Spleen (tissue), 11 donors: ENCODE data around the gene SLIT1. TPM values are rescaled to one million over a fixed set of nuclear protein-coding genes. Genes with fewer than 3 reads are reported as not detected.

Source experiments
- DNase-seq: peaks from one replicate; pipeline ENCODE4 v3.0.0-alpha.2; 2020
- H3K27ac ChIP-seq, 8 donors: fragments of 200-600 bp; sonication (generic) in 7 of 8; 1 replicate in 4 of 8; 2 replicates in 4 of 8; pipeline versions ENCODE4 v1.5.0 to v1.8.0; 2016 to 2021; ENCODE audit warnings: inconsistent platforms in 4 of 8, mild to moderate bottlenecking in 4 of 8, moderate library complexity in 1 of 8
- H3K27me3 ChIP-seq, 7 donors: fragments of 200-600 bp; sonication (generic) in 6 of 7; replicated peaks in 1 of 7; 1 replicate in 4 of 7; 2 replicates in 3 of 7; pipeline versions ENCODE4 v1.5.0 to v1.8.0; 2016 to 2021; ENCODE audit warnings: inconsistent platforms in 3 of 7, mild to moderate bottlenecking in 1 of 7
- H3K36me3 ChIP-seq, 6 donors: fragments of 200-600 bp; sonication (generic) in 5 of 6; 1 replicate in 4 of 6; 2 replicates in 2 of 6; pipeline versions ENCODE4 v1.5.0 to v1.8.0; 2016 to 2021; ENCODE audit warnings: inconsistent platforms in 2 of 6
- H3K4me1 ChIP-seq, 6 donors: fragments of 200-600 bp; sonication (generic) in 5 of 6; 1 replicate in 3 of 6; 2 replicates in 3 of 6; pipeline versions ENCODE4 v1.5.0 to v1.8.0; 2016 to 2021; ENCODE audit warnings: inconsistent platforms in 3 of 6
- H3K4me3 ChIP-seq, 8 donors: fragments of 200-600 bp; sonication (generic) in 7 of 8; 1 replicate in 4 of 8; 2 replicates in 4 of 8; pipeline versions ENCODE4 v1.5.0 to v1.8.0; 2016 to 2021; ENCODE audit warnings: inconsistent platforms in 4 of 8, mild to moderate bottlenecking in 4 of 8, moderate library complexity in 2 of 8
- H3K9me3 ChIP-seq, 8 donors: fragments of 200-600 bp; sonication (generic) in 7 of 8; 1 replicate in 4 of 8; 2 replicates in 4 of 8; pipeline versions ENCODE4 v1.5.0 to v1.8.0; 2016 to 2021; ENCODE audit warnings: inconsistent platforms in 4 of 8
- CTCF ChIP-seq, 11 experiments: fragments of 200-600 bp in 7 of 11; fragments of 450-650 bp in 4 of 11; sonication (generic) in 4 of 11; IDR thresholded peaks in 8 of 11; conservative IDR thresholded peaks in 3 of 11; 1 replicate in 7 of 11; 2 replicates in 4 of 11; pipeline versions ENCODE4 v1.4.0 to v1.8.0; 2016 to 2021; ENCODE audit warnings: antibody characterized with exemption in 11 of 11, inconsistent platforms in 4 of 11, mild to moderate bottlenecking in 1 of 11
- POLR2A ChIP-seq, 3 donors: fragments of 450-650 bp; IDR thresholded peaks; one replicate each; pipeline ENCODE4 v1.5.1; 2017; ENCODE audit warnings: antibody characterized with exemption in 3 of 3, mild to moderate bottlenecking in 1 of 3
- POLR2AphosphoS5 ChIP-seq, 3 donors: sonication (generic); formaldehyde crosslinking; IDR thresholded peaks; one replicate each; pipeline ENCODE4 v1.5.1; 2017; ENCODE audit warnings: antibody characterized with exemption in 3 of 3
- WGBS, 5 donors: extraction: QIAGEN DNeasy Blood & Tissue Kit in 3 of 5; methylation state at CpG; one replicate each; pipeline versions ENCODE4 v1.1.5 to v1.1.7; 2013 to 2018; 5-methylcytosine and 5-hydroxymethylcytosine counted together
- intact Hi-C: fragments of 100-400 bp; cut with DNase I; formaldehyde crosslinking; loops from one replicate; pipeline ENCODE4 v1.15.0; 2023; ENCODE audit warnings: low total_unique reads
- polyA plus RNA-seq, 3 donors: library from polyadenylated mRNA; stranded (reverse); fragments of 200-250 nt; gene quantifications; one replicate each; pipeline ENCODE4 v1.2.1, GENCODE V29; 2013
- total RNA-seq, 7 donors: library from RNA; depleted of rRNA in 3 of 7; stranded (reverse); fragments of >200 nt in 3 of 7; fragmentation: NEBNext Ultra II Directional in 4 of 7; extraction: Animal tissue kit (Norgen Biotek cat#: 25700) in 4 of 7; gene quantifications; one replicate each; pipeline versions ENCODE4 v1.1.0 to v1.2.1, GENCODE V29; 2016 to 2021
- donor health status: healthy with polysubstance abuse.
- donor health status: DM: no; HTN: no; CAD: no; lungs with moderate emphysema.
- donor health status: DM: no; HTN: no; CAD: no.
- donor health status: Bipolar disorder and iron deficiency.
- donor health status: healthy.
- donor health status: DM: no; HTN: no; CAD: no.
- donor health status: DM: yes; HTN: yes; CAD: no.

SLIT1 gene
- total and polyA plus RNA-seq, 10 donors: 0.11 to 0.82 (median 0.52) TPM

GRCh38 chr10:97150616-97151015 lies 35.1 kb downstream of the SLIT1 start:
- no peak for DNase-seq
- Histone ChIP-seq H3K4me3 (no peak overlapping the region), H3K36me3 (no peaks in the 10 kb centered on the region), H3K9me3 (no peaks in the 10 kb centered on the region), H3K27me3 (peaks cover 0 to 22% (median 0%) of the 10 kb centered on the region in 7 donors), H3K27ac (no peak overlapping the region), H3K4me1 (no peaks in the 10 kb centered on the region)
- WGBS, 5 donors: 66 to 84% (median 76%) methylated on average over 5 to 8 of the region's 8 CpGs
- intact Hi-C loops: no loop called here
- no peak for TF ChIP-seq POLR2AphosphoS5 (IDR thresholded peaks at IDR 0.05)

GRCh38 chr10:97150013-97150595 lies 35.7 kb downstream of the SLIT1 start:
- 49 to 60% (median 57%) methylated on average over 9 to 10 of the region's 10 CpGs for WGBS, 5 donors
- H3K27ac ChIP-seq: no peak overlapping the region
- intact Hi-C loops: no loop called here
- no peaks in the 10 kb centered on the region for H3K4me1 ChIP-seq
- H3K36me3 ChIP-seq: no peaks in the 10 kb centered on the region
- TF ChIP-seq POLR2A (IDR thresholded peaks at IDR 0.05) (no peak), CTCF (IDR thresholded peaks at IDR 0.05 in 8 of 11, conservative IDR thresholded peaks at IDR 0.05 in 3 of 11) (no peak), POLR2AphosphoS5 (IDR thresholded peaks at IDR 0.05) (no peak)
- peaks cover 0 to 25% (median 0%) of the 10 kb centered on the region in 7 donors for H3K27me3 ChIP-seq
- no peaks in the 10 kb centered on the region for H3K9me3 ChIP-seq
- DNase-seq: no peak
- no peak overlapping the region for H3K4me3 ChIP-seq

GRCh38 chr10:97149079-97149531 lies 36.7 kb downstream of the SLIT1 start:
- Histone ChIP-seq H3K27ac (no peak overlapping the region), H3K36me3 (no peaks in the 10 kb centered on the region), H3K9me3 (no peaks in the 10 kb centered on the region), H3K27me3 (peaks cover 0 to 25% (median 0%) of the 10 kb centered on the region in 7 donors), H3K4me1 (no peaks in the 10 kb centered on the region), H3K4me3 (no peak overlapping the region)
- intact Hi-C loops: no loop called here
- TF ChIP-seq POLR2AphosphoS5 (IDR thresholded peaks at IDR 0.05) (no peak), CTCF (IDR thresholded peaks at IDR 0.05 in 8 of 11, conservative IDR thresholded peaks at IDR 0.05 in 3 of 11) (no peak), POLR2A (IDR thresholded peaks at IDR 0.05) (no peak)
- no peak for DNase-seq
- WGBS, 5 donors: 87 to 94% (median 91%) methylated on average over 16 of the region's 16 CpGs

- H3K27ac ChIP-seq: no peak overlapping the region
- H3K4me1 ChIP-seq: no peaks in the 10 kb centered on the region
- 85 to 92% (median 89%) methylated on average over 2 of the region's 2 CpGs for WGBS, 5 donors
- peaks cover 0 to 39% (median 0%) of the 10 kb centered on the region in 7 donors for H3K27me3 ChIP-seq
- TF ChIP-seq CTCF (IDR thresholded peaks at IDR 0.05 in 8 of 11, conservative IDR thresholded peaks at IDR 0.05 in 3 of 11) (no peak), POLR2A (IDR thresholded peaks at IDR 0.05) (no peak), POLR2AphosphoS5 (IDR thresholded peaks at IDR 0.05) (no peak)
- no peaks in the 10 kb centered on the region for H3K9me3 ChIP-seq
- H3K36me3 ChIP-seq: no peaks in the 10 kb centered on the region
- H3K4me3 ChIP-seq: no peak overlapping the region
- peak; percentile 49 for DNase-seq
- intact Hi-C loops: no loop called here
These were observed 41.5 kb downstream of the SLIT1 start for GRCh38 chr10:97144297-97144696.
